Rectal smooth muscle tissue (tissue), 1 donor: ENCODE measurements around the gene SLC6A7.
A peak's percentile ranks its signal among the peaks of the same experiment; 100 is the strongest.

Source experiments
- H3K27ac ChIP-seq: one replicate; pipeline ENCODE4 v1.7.0; 2013; ENCODE audit warnings: low read depth, low read length, inconsistent platforms
- H3K27me3 ChIP-seq: one replicate; pipeline ENCODE4 v1.7.0; 2013; ENCODE audit warnings: low read length; ENCODE audit not compliant: control insufficient read depth, insufficient read depth
- H3K36me3 ChIP-seq: one replicate; pipeline ENCODE4 v1.7.0; 2013; ENCODE audit warnings: low read length; ENCODE audit not compliant: control insufficient read depth, insufficient read depth
- H3K4me1 ChIP-seq: one replicate; pipeline ENCODE4 v1.7.0; 2013; ENCODE audit warnings: low read length; ENCODE audit not compliant: control insufficient read depth, insufficient read depth
- H3K4me3 ChIP-seq: one replicate; pipeline ENCODE4 v1.7.0; 2013; ENCODE audit warnings: low read length
- H3K9ac ChIP-seq: one replicate; pipeline ENCODE4 v1.7.0; 2013; ENCODE audit warnings: low read length

SLC6A7 gene

GRCh38 chr5:150167908-150168307 lies 22.0 kb upstream of the SLC6A7 start:
- no peak overlapping the region for H3K27ac ChIP-seq
- H3K36me3 ChIP-seq, result no peaks in the 10 kb centered on the region
- H3K4me1 ChIP-seq, result no peaks in the 10 kb centered on the region
- peaks cover 3% of the 10 kb centered on the region for H3K27me3 ChIP-seq
- H3K9ac ChIP-seq, result no peak overlapping the region
- H3K4me3 ChIP-seq, result peak overlapping the region; percentile 55

GRCh38 chr5:150168864-150169263 lies 21.0 kb upstream of the SLC6A7 start:
- no peaks in the 10 kb centered on the region for H3K4me1 ChIP-seq
- peak overlapping the region; percentile 16 for H3K9ac ChIP-seq
- H3K36me3 ChIP-seq, result no peaks in the 10 kb centered on the region
- H3K4me3 ChIP-seq, result peak overlapping the region; percentile 55
- no peak overlapping the region for H3K27ac ChIP-seq
- H3K27me3 ChIP-seq, result peaks cover 3% of the 10 kb centered on the region

DNA sequence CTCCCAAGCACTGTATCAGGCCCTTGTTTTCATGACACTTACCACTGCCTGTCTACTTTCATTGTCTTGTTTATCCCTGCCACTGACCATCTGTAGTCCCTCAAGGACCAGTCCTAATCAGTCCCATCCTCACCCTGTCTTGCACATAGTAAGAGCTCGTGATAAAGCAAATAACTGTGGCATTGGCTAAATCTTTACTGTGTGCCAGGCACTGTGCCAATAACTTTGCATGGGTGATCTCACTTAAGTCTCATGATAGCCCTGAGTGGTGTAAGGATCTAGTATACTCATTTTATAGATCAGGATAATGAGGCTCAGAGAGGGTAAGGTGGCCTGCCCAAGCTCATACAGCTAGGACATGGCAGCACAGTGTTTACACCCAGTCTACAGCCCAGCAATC lies 17.7 kb upstream of the SLC6A7 start:
- no peak overlapping the region for H3K9ac ChIP-seq
- H3K4me3 ChIP-seq, result no peak overlapping the region
- no peaks in the 10 kb centered on the region for H3K4me1 ChIP-seq
- no peak overlapping the region for H3K27ac ChIP-seq
- H3K36me3 ChIP-seq, result no peaks in the 10 kb centered on the region
- peaks cover 3% of the 10 kb centered on the region for H3K27me3 ChIP-seq

- Histone ChIP-seq H3K27ac (no peak overlapping the region), H3K4me3 (no peak overlapping the region), H3K27me3 (peaks cover 3% of the 10 kb centered on the region), H3K36me3 (no peaks in the 10 kb centered on the region), H3K9ac (no peak overlapping the region), H3K4me1 (no peaks in the 10 kb centered on the region)
Measured at GRCh38 chr5:150172556-150172955, 17.3 kb upstream of the SLC6A7 start.

DNA sequence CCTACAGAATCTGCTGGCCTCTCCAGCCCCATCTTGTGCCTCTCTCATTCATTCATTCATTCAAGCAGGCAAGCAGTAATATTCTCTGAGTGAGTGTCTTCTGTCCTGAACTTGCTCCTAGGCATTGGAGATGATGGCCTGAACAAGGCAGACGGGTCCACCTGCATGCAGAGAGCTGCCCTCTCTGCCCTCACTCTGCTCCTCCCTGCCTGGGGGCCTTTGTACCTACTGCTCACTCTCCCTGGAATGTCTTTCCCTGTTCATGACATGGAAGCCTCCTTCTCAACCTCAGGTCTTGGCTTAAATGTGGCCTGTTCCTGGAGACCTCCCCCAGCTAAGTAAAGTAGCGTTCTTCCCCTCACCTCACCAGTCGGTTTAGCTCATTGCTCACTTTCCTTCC lies 16.7 kb upstream of the SLC6A7 start:
- H3K4me1 ChIP-seq, result no peaks in the 10 kb centered on the region
- H3K4me3 ChIP-seq, result no peak overlapping the region

GRCh38 chr5:150174285-150174684 lies 15.6 kb upstream of the SLC6A7 start:
- H3K27me3 ChIP-seq, result no peaks in the 10 kb centered on the region

More for the DNA sequence above, 16.7 kb upstream of the SLC6A7 start:
- Histone ChIP-seq H3K27ac (no peak overlapping the region), H3K9ac (no peak overlapping the region), H3K36me3 (no peaks in the 10 kb centered on the region), H3K27me3 (peaks cover 3% of the 10 kb centered on the region)

GRCh38 chr5:150175076-150175475 lies 14.8 kb upstream of the SLC6A7 start:
- Histone ChIP-seq H3K4me1 (no peaks in the 10 kb centered on the region), H3K9ac (no peak overlapping the region), H3K36me3 (no peaks in the 10 kb centered on the region), H3K27ac (no peak overlapping the region), H3K4me3 (no peak overlapping the region), H3K27me3 (no peaks in the 10 kb centered on the region)

More at GRCh38 chr5:150174285-150174684, 15.6 kb upstream of the SLC6A7 start:
- no peak overlapping the region for H3K27ac ChIP-seq
- no peak overlapping the region for H3K9ac ChIP-seq
- H3K4me3 ChIP-seq, result no peak overlapping the region
- H3K36me3 ChIP-seq, result no peaks in the 10 kb centered on the region
- H3K4me1 ChIP-seq, result no peaks in the 10 kb centered on the region

GRCh38 chr5:150175536-150175935 lies 14.3 kb upstream of the SLC6A7 start:
- Histone ChIP-seq H3K36me3 (no peaks in the 10 kb centered on the region), H3K4me1 (no peaks in the 10 kb centered on the region), H3K9ac (no peak overlapping the region), H3K27ac (no peak overlapping the region), H3K27me3 (no peaks in the 10 kb centered on the region), H3K4me3 (no peak overlapping the region)

GRCh38 chr5:150176745-150177477 lies 13.0 kb upstream of the SLC6A7 start:
- Histone ChIP-seq H3K27me3 (no peaks in the 10 kb centered on the region), H3K4me3 (no peak overlapping the region), H3K4me1 (no peaks in the 10 kb centered on the region), H3K9ac (no peak overlapping the region), H3K27ac (no peak overlapping the region), H3K36me3 (no peaks in the 10 kb centered on the region)

DNA sequence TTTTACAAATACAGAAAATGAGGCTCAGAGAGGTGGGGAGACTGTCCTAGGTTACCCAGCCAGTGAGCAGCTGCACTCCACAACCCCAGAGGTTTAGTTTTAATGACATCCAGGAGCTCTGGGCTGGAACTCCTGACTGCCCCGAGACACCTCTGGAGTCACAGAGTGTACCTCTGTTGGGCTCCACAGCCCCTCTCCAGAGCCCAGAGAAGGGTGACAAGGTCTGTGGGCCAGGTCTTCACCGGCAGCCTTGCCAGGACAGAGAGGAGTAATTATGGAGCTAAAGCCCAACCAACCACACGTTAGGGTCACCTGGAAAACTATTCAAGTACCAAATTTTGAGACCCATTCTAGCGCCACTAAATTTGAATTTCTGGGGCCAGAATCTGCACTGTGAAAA lies 12.1 kb upstream of the SLC6A7 start:
- no peak overlapping the region for H3K27ac ChIP-seq
- no peaks in the 10 kb centered on the region for H3K36me3 ChIP-seq
- no peak overlapping the region for H3K9ac ChIP-seq
- H3K27me3 ChIP-seq, result no peaks in the 10 kb centered on the region
- H3K4me3 ChIP-seq, result no peak overlapping the region
- no peaks in the 10 kb centered on the region for H3K4me1 ChIP-seq

DNA sequence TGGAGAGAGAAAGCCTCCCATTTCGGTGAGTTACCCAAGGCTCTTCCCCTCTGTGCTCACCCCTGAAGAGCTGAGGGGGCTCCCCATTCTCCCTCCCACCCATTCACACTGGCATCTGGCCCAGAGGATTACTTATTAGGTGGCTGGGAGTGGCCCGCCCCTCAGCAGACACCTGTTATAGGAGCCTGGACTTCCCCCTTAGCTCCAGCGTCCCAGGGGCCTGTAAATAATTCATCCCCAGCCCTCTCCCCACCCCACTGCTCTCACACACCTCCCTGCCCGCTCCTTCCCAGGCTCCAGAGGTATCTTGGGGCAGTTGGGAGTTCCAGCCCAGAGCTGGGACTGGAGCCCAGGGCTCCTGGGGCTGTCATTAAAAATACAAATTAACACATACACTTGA lies 11.6 kb upstream of the SLC6A7 start:
- Histone ChIP-seq H3K36me3 (no peaks in the 10 kb centered on the region), H3K27ac (no peak overlapping the region), H3K9ac (no peak overlapping the region)

GRCh38 chr5:150179019-150179620 lies 10.7 kb upstream of the SLC6A7 start:
- Histone ChIP-seq H3K27ac (no peak overlapping the region), H3K9ac (no peak overlapping the region), H3K4me1 (no peaks in the 10 kb centered on the region), H3K27me3 (no peaks in the 10 kb centered on the region), H3K4me3 (no peak overlapping the region), H3K36me3 (no peaks in the 10 kb centered on the region)

More for the DNA sequence above, 11.6 kb upstream of the SLC6A7 start:
- H3K27me3 ChIP-seq, result no peaks in the 10 kb centered on the region
- no peak overlapping the region for H3K4me3 ChIP-seq
- H3K4me1 ChIP-seq, result no peaks in the 10 kb centered on the region
